DOHH2 (cell line): ENCODE data around the gene EEA1.

Experiments used
- H3F3A ChIP-seq: fragments of 200-600 bp; sonication (generic), shearing (Covaris generic); 2 replicates; pipeline ENCODE4 v1.6.0; 2016; ENCODE audit warnings: antibody characterized with exemption, mild to moderate bottlenecking; ENCODE audit not compliant: control insufficient read depth, insufficient read depth
- H3K27ac ChIP-seq: fragments of 200-600 bp; sonication (generic); 2 replicates; pipeline ENCODE4 v1.5.1; 2014; ENCODE audit warnings: low read depth, mild to moderate bottlenecking, low read length, moderate library complexity
- H3K27me3 ChIP-seq: fragments of 200-600 bp; sonication (generic); 2 replicates; pipeline ENCODE4 v1.6.1; 2014; ENCODE audit warnings: mild to moderate bottlenecking, low read length, mixed read lengths; ENCODE audit not compliant: control insufficient read depth
- H3K36me3 ChIP-seq: fragments of 200-600 bp; sonication (generic); 2 replicates; pipeline ENCODE4 v1.6.1; 2014; ENCODE audit warnings: mild to moderate bottlenecking, low read length, moderate library complexity, mixed read lengths; ENCODE audit not compliant: control insufficient read depth
- H3K4me1 ChIP-seq: fragments of 200-600 bp; sonication (generic); 2 replicates; pipeline ENCODE4 v1.6.1; 2014; ENCODE audit warnings: mild to moderate bottlenecking, low read length, mixed read lengths; ENCODE audit not compliant: control insufficient read depth
- H3K4me2 ChIP-seq: fragments of 200-600 bp; sonication (generic); 2 replicates; pipeline ENCODE4 v1.6.0; 2014; ENCODE audit warnings: mild to moderate bottlenecking, low read length, moderate library complexity
- H3K4me3 ChIP-seq: fragments of 200-600 bp; sonication (generic); 2 replicates; pipeline ENCODE4 v1.5.1; 2014; ENCODE audit warnings: mild to moderate bottlenecking, low read length, mixed read lengths
- H3K79me2 ChIP-seq: fragments of 200-600 bp; sonication (generic); 2 replicates; pipeline ENCODE4 v1.6.1; 2014; ENCODE audit warnings: mild to moderate bottlenecking, low read length, mixed read lengths; ENCODE audit not compliant: control insufficient read depth
- H3K9me2 ChIP-seq: fragments of 200-600 bp; sonication (generic); replicated peaks from 2 replicates; pipeline ENCODE4 v1.6.1; 2014; ENCODE audit warnings: mild to moderate bottlenecking, low read length, mixed read lengths; ENCODE audit not compliant: control insufficient read depth
- H3K9me3 ChIP-seq: fragments of 200-600 bp; sonication (generic); 2 replicates; pipeline ENCODE4 v1.6.1; 2014; ENCODE audit warnings: antibody characterized with exemption, low read length, mixed read lengths; ENCODE audit not compliant: control insufficient read depth, insufficient read depth
- H4K20me1 ChIP-seq: fragments of 200-600 bp; sonication (generic); 2 replicates; pipeline ENCODE4 v1.6.0; 2014; ENCODE audit warnings: low read depth, mild to moderate bottlenecking, antibody characterized with exemption, low read length, moderate library complexity; ENCODE audit not compliant: control insufficient read depth, insufficient read depth
- EZH2phosphoT487 ChIP-seq: fragments of 200-600 bp; sonication (generic); IDR thresholded peaks from 2 replicates; pipeline ENCODE4 v1.6.1; 2017; ENCODE audit warnings: borderline replicate concordance, mild to moderate bottlenecking, antibody characterized with exemption, low read length, moderate library complexity, mixed read lengths
- TF ChIP-seq, protein P1 (sequence below): fragments of 200-600 bp; sonication (generic); IDR thresholded peaks from one replicate; pipeline ENCODE4 v1.5.1; 2014; ENCODE audit warnings: antibody characterized with exemption, mild to moderate bottlenecking, low read depth, low read length; ENCODE audit not compliant: poor library complexity, severe bottlenecking

The EEA1 gene

DNA sequence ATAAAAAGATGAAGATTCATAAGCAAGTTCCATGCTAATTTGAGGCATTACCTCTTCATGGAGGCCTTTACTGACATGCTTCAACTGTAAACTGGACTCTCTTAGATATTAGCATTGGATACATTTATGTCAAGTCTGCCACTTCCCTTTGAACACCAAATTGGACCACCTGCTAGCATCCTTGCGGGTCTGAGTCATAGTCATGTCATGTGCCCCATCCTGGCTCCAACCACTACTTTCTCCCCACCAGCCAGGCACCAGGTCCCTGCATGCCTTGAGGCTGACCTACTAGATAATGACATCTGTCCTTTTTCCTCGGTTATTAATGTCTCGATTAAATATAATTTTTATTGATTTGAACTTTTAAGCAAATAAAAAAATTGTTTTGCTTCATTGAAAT lies 32.9 kb upstream of the EEA1 start:
- H3K36me3 ChIP-seq = no peaks in the 10 kb centered on the region
- H4K20me1 ChIP-seq = no peaks in the 10 kb centered on the region
- H3K27me3 ChIP-seq = no peaks in the 10 kb centered on the region
- no peak overlapping the region for H3K4me2 ChIP-seq
- no peaks in the 10 kb centered on the region for H3K79me2 ChIP-seq
- no peak overlapping the region for H3K4me3 ChIP-seq
- 0 out of 2 replicates have a peak, but pooled peaks cover 3% of the 10 kb centered on the region for H3K9me3 ChIP-seq
- TF ChIP-seq EZH2phosphoT487 = no peak
- TF ChIP-seq, protein P1, sequence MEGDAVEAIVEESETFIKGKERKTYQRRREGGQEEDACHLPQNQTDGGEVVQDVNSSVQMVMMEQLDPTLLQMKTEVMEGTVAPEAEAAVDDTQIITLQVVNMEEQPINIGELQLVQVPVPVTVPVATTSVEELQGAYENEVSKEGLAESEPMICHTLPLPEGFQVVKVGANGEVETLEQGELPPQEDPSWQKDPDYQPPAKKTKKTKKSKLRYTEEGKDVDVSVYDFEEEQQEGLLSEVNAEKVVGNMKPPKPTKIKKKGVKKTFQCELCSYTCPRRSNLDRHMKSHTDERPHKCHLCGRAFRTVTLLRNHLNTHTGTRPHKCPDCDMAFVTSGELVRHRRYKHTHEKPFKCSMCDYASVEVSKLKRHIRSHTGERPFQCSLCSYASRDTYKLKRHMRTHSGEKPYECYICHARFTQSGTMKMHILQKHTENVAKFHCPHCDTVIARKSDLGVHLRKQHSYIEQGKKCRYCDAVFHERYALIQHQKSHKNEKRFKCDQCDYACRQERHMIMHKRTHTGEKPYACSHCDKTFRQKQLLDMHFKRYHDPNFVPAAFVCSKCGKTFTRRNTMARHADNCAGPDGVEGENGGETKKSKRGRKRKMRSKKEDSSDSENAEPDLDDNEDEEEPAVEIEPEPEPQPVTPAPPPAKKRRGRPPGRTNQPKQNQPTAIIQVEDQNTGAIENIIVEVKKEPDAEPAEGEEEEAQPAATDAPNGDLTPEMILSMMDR = no peak
- H3K27ac ChIP-seq = no peak overlapping the region
- no peaks in the 10 kb centered on the region for H3F3A ChIP-seq
- no peaks in the 10 kb centered on the region for H3K9me2 ChIP-seq
- no peaks in the 10 kb centered on the region for H3K4me1 ChIP-seq

- Histone ChIP-seq H3K9me3 (peaks cover 14% of the 10 kb centered on the region), H3K36me3 (no peaks in the 10 kb centered on the region), H3K4me1 (no peaks in the 10 kb centered on the region), H3F3A (no peaks in the 10 kb centered on the region), H4K20me1 (no peaks in the 10 kb centered on the region), H3K27me3 (no peaks in the 10 kb centered on the region), H3K4me2 (no peak overlapping the region), H3K9me2 (no peaks in the 10 kb centered on the region), H3K27ac (no peak overlapping the region), H3K4me3 (no peak overlapping the region), H3K79me2 (no peaks in the 10 kb centered on the region)
- TF ChIP-seq, protein P1 = no peak
- no peak for TF ChIP-seq EZH2phosphoT487
These were observed 27.0 kb upstream of the EEA1 start for GRCh38 chr12:92955997-92956663.

DNA sequence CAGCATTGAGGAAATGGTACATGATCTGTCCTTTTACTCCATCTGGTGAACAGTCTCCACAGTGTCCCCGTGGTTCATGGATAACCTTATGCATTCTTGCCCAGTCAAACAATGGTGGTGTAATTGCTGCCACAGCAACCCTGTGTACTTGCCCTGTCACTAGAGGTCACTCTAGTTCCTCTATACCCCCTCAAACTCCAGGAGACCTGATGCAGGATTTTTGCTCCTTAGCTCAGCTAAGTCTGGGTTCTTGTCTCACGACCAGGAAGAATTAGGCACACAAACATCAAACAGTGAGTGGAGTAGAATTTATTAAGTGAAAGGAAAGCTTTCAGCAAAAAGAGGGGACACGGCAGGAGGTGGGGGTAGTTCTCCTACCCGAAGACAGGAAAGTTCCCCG lies 24.7 kb upstream of the EEA1 start:
- Histone ChIP-seq H3K9me3 (peaks cover 14% of the 10 kb centered on the region), H3K36me3 (no peaks in the 10 kb centered on the region), H3K27me3 (no peaks in the 10 kb centered on the region), H3F3A (no peaks in the 10 kb centered on the region), H3K9me2 (no peaks in the 10 kb centered on the region), H4K20me1 (no peaks in the 10 kb centered on the region), H3K79me2 (no peaks in the 10 kb centered on the region), H3K4me1 (no peaks in the 10 kb centered on the region), H3K4me3 (no peak overlapping the region), H3K27ac (no peak overlapping the region), H3K4me2 (no peak overlapping the region)
- TF ChIP-seq EZH2phosphoT487 = no peak
- TF ChIP-seq, protein P1 = no peak

- TF ChIP-seq, protein P1 = no peak
- Histone ChIP-seq H3K27ac (no peak overlapping the region), H3K79me2 (no peaks in the 10 kb centered on the region), H3K36me3 (no peaks in the 10 kb centered on the region), H3K27me3 (no peaks in the 10 kb centered on the region), H3K4me3 (no peak overlapping the region), H3F3A (no peaks in the 10 kb centered on the region), H4K20me1 (no peaks in the 10 kb centered on the region), H3K9me3 (peaks cover 14% of the 10 kb centered on the region), H3K4me2 (no peak overlapping the region), H3K9me2 (no peaks in the 10 kb centered on the region), H3K4me1 (peaks cover 6% of the 10 kb centered on the region)
These were observed 23.3 kb upstream of the EEA1 start for GRCh38 chr12:92952394-92952793.
